GM23248 (cell line): Measurements from ENCODE around the gene VPS52. TPM values are rescaled to one million over a fixed set of nuclear protein-coding genes. Genes with fewer than 3 reads are reported as not detected.
A peak's percentile ranks its signal among the peaks of the same experiment; 100 is the strongest.

Experiments used
- DNase-seq: peaks from one replicate; pipeline ENCODE4 v3.0.0-alpha.2; 2015
- H2AFZ ChIP-seq: fragments of 200-600 bp; sonication (generic); 2 replicates; pipeline ENCODE4 v1.6.1; 2016; ENCODE audit warnings: antibody characterized with exemption
- H3F3A ChIP-seq: fragments of 200-600 bp; sonication (generic); 2 replicates; pipeline ENCODE4 v1.6.1; 2016; ENCODE audit warnings: mild to moderate bottlenecking, antibody characterized with exemption, mixed run types; ENCODE audit not compliant: insufficient read depth
- H3K27ac ChIP-seq: fragments of 200-600 bp; sonication (generic); 2 replicates; pipeline ENCODE4 v1.5.1; 2016; ENCODE audit warnings: mild to moderate bottlenecking
- H3K27me3 ChIP-seq: fragments of 200-600 bp; sonication (generic); replicated peaks from 2 replicates; pipeline ENCODE4 v1.6.1; 2016; ENCODE audit warnings: mild to moderate bottlenecking; ENCODE audit not compliant: insufficient read depth
- H3K36me3 ChIP-seq: fragments of 200-600 bp; sonication (generic); 2 replicates; pipeline ENCODE4 v1.6.1; 2016; ENCODE audit warnings: low read depth, mild to moderate bottlenecking
- H3K4me1 ChIP-seq: fragments of 200-600 bp; sonication (generic); 2 replicates; pipeline ENCODE4 v1.6.1; 2016; ENCODE audit warnings: mild to moderate bottlenecking; ENCODE audit not compliant: insufficient read depth
- H3K4me2 ChIP-seq: fragments of 200-600 bp; sonication (generic); one replicate; pipeline ENCODE4 v1.6.1; 2016; ENCODE audit warnings: mild to moderate bottlenecking; ENCODE audit not compliant: unreplicated experiment
- H3K4me3 ChIP-seq: fragments of 200-600 bp; sonication (generic); 2 replicates; pipeline ENCODE4 v1.5.1; 2016; ENCODE audit warnings: mild to moderate bottlenecking
- H3K79me2 ChIP-seq: fragments of 200-600 bp; sonication (generic); 2 replicates; pipeline ENCODE4 v1.6.1; 2016; ENCODE audit warnings: mild to moderate bottlenecking; ENCODE audit not compliant: insufficient read depth
- H3K9ac ChIP-seq: fragments of 200-600 bp; sonication (generic); 2 replicates; pipeline ENCODE4 v1.6.1; 2016; ENCODE audit warnings: mild to moderate bottlenecking
- H3K9me2 ChIP-seq: fragments of 200-600 bp; sonication (generic); 2 replicates; pipeline ENCODE4 v1.6.1; 2016; ENCODE audit warnings: mixed run types, mild to moderate bottlenecking, moderate library complexity; ENCODE audit not compliant: insufficient read depth
- H3K9me3 ChIP-seq: fragments of 200-600 bp; sonication (generic); one replicate; pipeline ENCODE4 v1.6.1; 2017; ENCODE audit warnings: low read depth
- H4K20me1 ChIP-seq: fragments of 200-600 bp; sonication (generic); 2 replicates; pipeline ENCODE4 v1.6.0; 2016; ENCODE audit not compliant: insufficient read depth
- EZH2 ChIP-seq: fragments of 200-600 bp; sonication (generic); IDR thresholded peaks from 2 replicates; pipeline ENCODE4 v1.6.1; 2018; ENCODE audit warnings: antibody characterized with exemption, mild to moderate bottlenecking; ENCODE audit not compliant: insufficient read depth, poor library complexity, severe bottlenecking
- EZH2phosphoT487 ChIP-seq: fragments of 200-600 bp; sonication (generic); IDR thresholded peaks from 2 replicates; pipeline ENCODE4 v1.6.1; 2018; ENCODE audit warnings: antibody characterized with exemption, moderate library complexity, mild to moderate bottlenecking, low read depth; ENCODE audit not compliant: insufficient read depth
- WGBS, 2 experiments: methylation state at CpG; one replicate each; pipeline ENCODE4 v1.1.6; 2015 to 2017; ENCODE audit warnings: low lambda C conversion rate in 2 of 2, low coverage in 1 of 2; ENCODE audit errors: missing lambda C conversion rate in 2 of 2; 5-methylcytosine and 5-hydroxymethylcytosine counted together
- in situ Hi-C: fragments of 300-500 bp; cut with MboI; formaldehyde crosslinking; loops from 2 replicates; pipeline ENCODE4 v1.15.0; 2020
- polyA plus RNA-seq: library from polyadenylated mRNA; unstranded; fragments of >200 nt; fragmentation: Nextera tagmentation; extraction: Ambion mirVana; gene quantifications from 2 replicates; pipeline ENCODE4 v1.2.1, GENCODE V29; 2016
- total RNA-seq: library from RNA; depleted of rRNA; stranded (reverse); fragments of >200 nt; shearing (Covaris generic); gene quantifications from 2 replicates; pipeline ENCODE4 v1.2.3, GENCODE V29; 2014

The VPS52 gene
- total and polyA plus RNA-seq, 2 experiments from 2014 or later = 32.3 to 33.9 TPM

GRCh38 chr6:33306356-33306755, 34.7 kb upstream of the VPS52 start:
- no peak overlapping the region for H2AFZ ChIP-seq
- H3K79me2 ChIP-seq = peaks cover 100% of the 10 kb centered on the region
- no peak overlapping the region for H3K4me3 ChIP-seq
- peaks cover 6% of the 10 kb centered on the region; the same call in 1 of the 2 replicates for H3F3A ChIP-seq
- TF ChIP-seq EZH2phosphoT487 (no peak), EZH2 (no peak)
- peaks cover 4% of the 10 kb centered on the region; the same call in 1 of the 2 replicates for H3K4me1 ChIP-seq
- DNase-seq = no peak
- H3K36me3 ChIP-seq = peaks cover 15% of the 10 kb centered on the region
- H3K9ac ChIP-seq = no peak overlapping the region
- no peak overlapping the region for H3K27ac ChIP-seq
- H3K9me3 ChIP-seq = no peaks in the 10 kb centered on the region
- H4K20me1 ChIP-seq = no peaks in the 10 kb centered on the region; the same call in 1 of the 2 replicates
- no peak overlapping the region for H3K4me2 ChIP-seq
- no peaks in the 10 kb centered on the region for H3K27me3 ChIP-seq
- in situ Hi-C loops = no loop called here
- no peaks in the 10 kb centered on the region for H3K9me2 ChIP-seq
- WGBS, 2 experiments = 76 to 79% methylated on average over 4 of the region's 4 CpGs

DNA sequence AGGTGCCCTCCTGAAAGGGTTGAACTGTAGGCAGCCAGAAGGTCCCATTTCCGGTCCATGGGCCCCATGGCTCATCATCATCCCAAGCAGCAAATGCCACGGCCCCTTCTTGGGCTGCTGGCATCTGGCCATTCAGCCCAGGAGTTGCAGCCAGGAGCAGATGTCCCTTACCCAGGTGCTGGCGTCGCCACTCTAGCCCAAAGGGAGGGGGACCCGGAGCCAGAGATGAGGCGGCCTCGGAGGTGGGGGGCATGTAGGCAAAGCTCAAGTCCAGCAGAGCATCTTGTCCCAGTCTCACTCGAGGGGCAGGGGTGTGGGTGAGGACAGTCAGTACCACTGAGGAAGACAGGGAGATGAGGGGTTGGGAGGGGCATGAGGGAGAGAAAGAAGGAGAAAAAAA, 33.4 kb upstream of the VPS52 start:
- no peaks in the 10 kb centered on the region for H3K9me2 ChIP-seq
- peaks cover 15% of the 10 kb centered on the region for H3K36me3 ChIP-seq
- in situ Hi-C loops = no loop called here
- H3F3A ChIP-seq = peaks cover 13% of the 10 kb centered on the region
- H3K79me2 ChIP-seq = peaks cover 98% of the 10 kb centered on the region
- no peak overlapping the region for H3K4me3 ChIP-seq
- H3K4me1 ChIP-seq = peaks cover 10% of the 10 kb centered on the region; the same call in 1 of the 2 replicates
- H2AFZ ChIP-seq = no peak overlapping the region
- H3K9me3 ChIP-seq = no peaks in the 10 kb centered on the region
- DNase-seq = no peak
- no peaks in the 10 kb centered on the region; the same call in 1 of the 2 replicates for H4K20me1 ChIP-seq
- H3K9ac ChIP-seq = no peak overlapping the region
- TF ChIP-seq EZH2 (no peak), EZH2phosphoT487 (no peak)
- 86 to 89% methylated on average over 8 of the region's 8 CpGs for WGBS, 2 experiments
- H3K27ac ChIP-seq = no peak overlapping the region
- no peaks in the 10 kb centered on the region for H3K27me3 ChIP-seq
- no peak overlapping the region for H3K4me2 ChIP-seq

DNA sequence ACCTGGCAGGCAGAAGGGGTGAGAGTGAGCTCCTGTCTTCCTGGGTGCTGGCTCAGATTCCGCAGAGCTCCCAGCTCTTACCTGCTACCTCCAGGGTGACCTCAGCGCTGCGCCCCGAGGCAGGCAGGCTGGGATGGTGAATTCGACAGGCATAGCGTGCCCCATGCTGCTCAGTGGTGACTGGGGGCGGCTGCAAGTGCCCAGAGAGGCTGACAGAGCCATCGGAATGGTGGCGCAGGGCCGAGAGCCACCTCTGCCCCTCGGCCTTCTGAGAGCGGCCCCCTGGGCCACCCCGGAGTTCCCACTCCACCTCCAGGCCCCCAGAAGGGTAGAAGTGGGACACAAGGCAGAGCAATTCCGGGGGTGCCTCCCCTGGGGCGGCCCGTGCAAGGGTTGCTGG, 32.5 kb upstream of the VPS52 start:
- H3K9me2 ChIP-seq = no peaks in the 10 kb centered on the region
- H3K9ac ChIP-seq = no peak overlapping the region
- H3F3A ChIP-seq = peaks cover 13% of the 10 kb centered on the region
- in situ Hi-C loops = no loop called here
- H3K9me3 ChIP-seq = no peaks in the 10 kb centered on the region
- DNase-seq = no peak
- H3K27me3 ChIP-seq = no peaks in the 10 kb centered on the region
- H3K27ac ChIP-seq = no peak overlapping the region
- no peak for TF ChIP-seq EZH2phosphoT487
- no peak for TF ChIP-seq EZH2
- peaks cover 15% of the 10 kb centered on the region for H3K36me3 ChIP-seq
- no peaks in the 10 kb centered on the region; the same call in 1 of the 2 replicates for H4K20me1 ChIP-seq
- H3K4me2 ChIP-seq = no peak overlapping the region
- H3K4me3 ChIP-seq = no peak overlapping the region
- peaks cover 90% of the 10 kb centered on the region for H3K79me2 ChIP-seq
- WGBS, 2 experiments = 84 to 85% methylated on average over 15 to 16 of the region's 16 CpGs
- peaks cover 10% of the 10 kb centered on the region; the same call in 1 of the 2 replicates for H3K4me1 ChIP-seq
- no peak overlapping the region for H2AFZ ChIP-seq

DNA sequence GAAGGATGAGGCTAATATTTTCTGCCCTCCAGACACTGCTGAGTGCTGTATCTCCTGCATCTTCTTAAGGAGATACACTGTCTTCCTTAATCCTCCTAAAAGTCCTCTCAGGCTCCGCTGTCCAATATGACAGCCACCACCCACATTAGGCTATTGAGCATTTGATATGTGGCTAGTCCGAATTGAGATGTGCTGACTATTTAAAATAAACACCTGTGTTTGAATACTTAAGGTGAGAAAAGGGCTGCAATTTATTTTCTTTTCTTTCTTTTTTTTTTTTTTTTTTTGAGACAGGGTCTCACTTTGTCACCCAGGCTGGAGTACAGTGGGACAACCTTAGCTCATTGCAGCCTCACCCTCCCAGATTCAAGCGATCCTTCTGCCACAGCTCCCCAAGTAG, 30.2 kb upstream of the VPS52 start:
- Histone ChIP-seq H3K27me3 (no peaks in the 10 kb centered on the region), H3K9me3 (no peaks in the 10 kb centered on the region), H3K36me3 (peaks cover 6% of the 10 kb centered on the region; the same call in 1 of the 2 replicates), H3K4me2 (no peak overlapping the region), H4K20me1 (no peaks in the 10 kb centered on the region), H3K4me3 (no peak overlapping the region), H3K4me1 (peaks cover 10% of the 10 kb centered on the region; the same call in 1 of the 2 replicates), H3F3A (peaks cover 13% of the 10 kb centered on the region), H3K79me2 (peaks cover 67% of the 10 kb centered on the region), H2AFZ (no peak overlapping the region), H3K9ac (peak overlapping the region; percentile 29; the same call in 1 of the 2 replicates), H3K9me2 (no peaks in the 10 kb centered on the region), H3K27ac (peak overlapping the region; percentile 97; the same call in 1 of the 2 replicates)
- in situ Hi-C loops = no loop called here
- no peak for DNase-seq
- WGBS, 2 experiments = 67 to 75% methylated on average over 3 of the region's 3 CpGs
- TF ChIP-seq EZH2phosphoT487 (no peak), EZH2 (no peak)
